ENCODE data around the gene SCD.
"Not testable (repeated sequence)": the region's sequence is repeated elsewhere in the genome, so short reads cannot be mapped to it uniquely, and the experiment has no call there.

GRCh38 chr10:100301123-100301522 lies 45.9 kb upstream of the SCD start:
- not testable (repeated sequence) for TF ChIP-seq FOXM1 (IDR thresholded peaks at IDR 0.05; ENCODE audit: borderline replicate concordance); LEF1 (IDR thresholded peaks at IDR 0.05; ENCODE audit: borderline replicate concordance); SUZ12 (IDR thresholded peaks at IDR 0.05); HDGF (IDR thresholded peaks at IDR 0.05; ENCODE audit: borderline replicate concordance); TARDBP (IDR thresholded peaks at IDR 0.05); BHLHE40 (IDR thresholded peaks at IDR 0.05; ENCODE audit: borderline replicate concordance); ZNF384 (IDR thresholded peaks at IDR 0.05); SP1 (IDR thresholded peaks at IDR 0.05); CTBP1 (IDR thresholded peaks at IDR 0.05; ENCODE audit: borderline replicate concordance); ELF4 (IDR thresholded peaks at IDR 0.05)
